ENCODE results near the gene FBN1. TPM values are rescaled to one million over a fixed set of nuclear protein-coding genes. Genes with fewer than 3 reads are reported as not detected.

Gene FBN1
- total RNA-seq, 1 experiment from 2014 or later = 5.2 TPM

DNA sequence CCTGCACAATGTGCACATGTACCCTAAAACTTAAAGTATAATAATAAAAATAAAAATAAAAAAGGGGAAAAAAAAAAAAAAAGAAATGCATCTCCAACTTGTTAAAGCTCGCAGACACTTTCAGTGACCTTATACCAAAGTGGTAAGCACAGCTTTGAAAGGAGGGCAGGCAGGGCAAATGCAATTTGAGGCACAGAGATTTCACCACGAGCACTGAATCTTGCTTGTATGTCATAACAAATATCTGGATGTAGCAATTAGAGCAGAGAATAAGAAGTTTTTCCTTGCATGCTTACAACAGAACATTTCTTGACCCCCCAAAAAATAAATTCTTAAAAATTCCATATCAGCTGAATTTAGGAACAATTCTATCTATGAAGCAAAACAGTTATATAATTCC, 66.5 kb downstream of the FBN1 start:
- H3K36me3 Mint-ChIP-seq = no peaks in the 10 kb centered on the region
- ChIA-PET CTCF (no interaction called here), POLR2A (no interaction called here)
- DNase-seq (ENCODE audit: low spot score) (no peak), ATAC-seq (no peak)
- TF ChIP-seq, protein P1, sequence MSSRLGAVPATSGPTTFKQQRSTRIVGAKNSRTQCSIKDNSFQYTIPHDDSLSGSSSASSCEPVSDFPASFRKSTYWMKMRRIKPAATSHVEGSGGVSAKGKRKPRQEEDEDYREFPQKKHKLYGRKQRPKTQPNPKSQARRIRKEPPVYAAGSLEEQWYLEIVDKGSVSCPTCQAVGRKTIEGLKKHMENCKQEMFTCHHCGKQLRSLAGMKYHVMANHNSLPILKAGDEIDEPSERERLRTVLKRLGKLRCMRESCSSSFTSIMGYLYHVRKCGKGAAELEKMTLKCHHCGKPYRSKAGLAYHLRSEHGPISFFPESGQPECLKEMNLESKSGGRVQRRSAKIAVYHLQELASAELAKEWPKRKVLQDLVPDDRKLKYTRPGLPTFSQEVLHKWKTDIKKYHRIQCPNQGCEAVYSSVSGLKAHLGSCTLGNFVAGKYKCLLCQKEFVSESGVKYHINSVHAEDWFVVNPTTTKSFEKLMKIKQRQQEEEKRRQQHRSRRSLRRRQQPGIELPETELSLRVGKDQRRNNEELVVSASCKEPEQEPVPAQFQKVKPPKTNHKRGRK (CRISPR knock-in tag; IDR thresholded peaks at IDR 0.05; ENCODE audit: borderline replicate concordance) = no peak
- no peak for TF ChIP-seq SP1 (CRISPR knock-in tag; conservative IDR thresholded peaks at IDR 0.05)
- TF ChIP-seq GRHL2 (CRISPR knock-in tag; IDR thresholded peaks at IDR 0.05; ENCODE audit: insufficient replicate concordance, severe bottlenecking) = no peak
- no peak for TF ChIP-seq GABPB1 (CRISPR knock-in tag; IDR thresholded peaks at IDR 0.05)
- TF ChIP-seq, protein P2, sequence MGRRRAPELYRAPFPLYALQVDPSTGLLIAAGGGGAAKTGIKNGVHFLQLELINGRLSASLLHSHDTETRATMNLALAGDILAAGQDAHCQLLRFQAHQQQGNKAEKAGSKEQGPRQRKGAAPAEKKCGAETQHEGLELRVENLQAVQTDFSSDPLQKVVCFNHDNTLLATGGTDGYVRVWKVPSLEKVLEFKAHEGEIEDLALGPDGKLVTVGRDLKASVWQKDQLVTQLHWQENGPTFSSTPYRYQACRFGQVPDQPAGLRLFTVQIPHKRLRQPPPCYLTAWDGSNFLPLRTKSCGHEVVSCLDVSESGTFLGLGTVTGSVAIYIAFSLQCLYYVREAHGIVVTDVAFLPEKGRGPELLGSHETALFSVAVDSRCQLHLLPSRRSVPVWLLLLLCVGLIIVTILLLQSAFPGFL (CRISPR knock-in tag; IDR thresholded peaks at IDR 0.05; ENCODE audit: borderline replicate concordance) = no peak
- TF ChIP-seq, protein P3, sequence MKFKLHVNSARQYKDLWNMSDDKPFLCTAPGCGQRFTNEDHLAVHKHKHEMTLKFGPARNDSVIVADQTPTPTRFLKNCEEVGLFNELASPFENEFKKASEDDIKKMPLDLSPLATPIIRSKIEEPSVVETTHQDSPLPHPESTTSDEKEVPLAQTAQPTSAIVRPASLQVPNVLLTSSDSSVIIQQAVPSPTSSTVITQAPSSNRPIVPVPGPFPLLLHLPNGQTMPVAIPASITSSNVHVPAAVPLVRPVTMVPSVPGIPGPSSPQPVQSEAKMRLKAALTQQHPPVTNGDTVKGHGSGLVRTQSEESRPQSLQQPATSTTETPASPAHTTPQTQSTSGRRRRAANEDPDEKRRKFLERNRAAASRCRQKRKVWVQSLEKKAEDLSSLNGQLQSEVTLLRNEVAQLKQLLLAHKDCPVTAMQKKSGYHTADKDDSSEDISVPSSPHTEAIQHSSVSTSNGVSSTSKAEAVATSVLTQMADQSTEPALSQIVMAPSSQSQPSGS (CRISPR knock-in tag; IDR thresholded peaks at IDR 0.05; ENCODE audit: borderline replicate concordance, low read depth) = no peak
- TF ChIP-seq NR2C2 (CRISPR knock-in tag; IDR thresholded peaks at IDR 0.05) = no peak
- TF ChIP-seq, protein P4, sequence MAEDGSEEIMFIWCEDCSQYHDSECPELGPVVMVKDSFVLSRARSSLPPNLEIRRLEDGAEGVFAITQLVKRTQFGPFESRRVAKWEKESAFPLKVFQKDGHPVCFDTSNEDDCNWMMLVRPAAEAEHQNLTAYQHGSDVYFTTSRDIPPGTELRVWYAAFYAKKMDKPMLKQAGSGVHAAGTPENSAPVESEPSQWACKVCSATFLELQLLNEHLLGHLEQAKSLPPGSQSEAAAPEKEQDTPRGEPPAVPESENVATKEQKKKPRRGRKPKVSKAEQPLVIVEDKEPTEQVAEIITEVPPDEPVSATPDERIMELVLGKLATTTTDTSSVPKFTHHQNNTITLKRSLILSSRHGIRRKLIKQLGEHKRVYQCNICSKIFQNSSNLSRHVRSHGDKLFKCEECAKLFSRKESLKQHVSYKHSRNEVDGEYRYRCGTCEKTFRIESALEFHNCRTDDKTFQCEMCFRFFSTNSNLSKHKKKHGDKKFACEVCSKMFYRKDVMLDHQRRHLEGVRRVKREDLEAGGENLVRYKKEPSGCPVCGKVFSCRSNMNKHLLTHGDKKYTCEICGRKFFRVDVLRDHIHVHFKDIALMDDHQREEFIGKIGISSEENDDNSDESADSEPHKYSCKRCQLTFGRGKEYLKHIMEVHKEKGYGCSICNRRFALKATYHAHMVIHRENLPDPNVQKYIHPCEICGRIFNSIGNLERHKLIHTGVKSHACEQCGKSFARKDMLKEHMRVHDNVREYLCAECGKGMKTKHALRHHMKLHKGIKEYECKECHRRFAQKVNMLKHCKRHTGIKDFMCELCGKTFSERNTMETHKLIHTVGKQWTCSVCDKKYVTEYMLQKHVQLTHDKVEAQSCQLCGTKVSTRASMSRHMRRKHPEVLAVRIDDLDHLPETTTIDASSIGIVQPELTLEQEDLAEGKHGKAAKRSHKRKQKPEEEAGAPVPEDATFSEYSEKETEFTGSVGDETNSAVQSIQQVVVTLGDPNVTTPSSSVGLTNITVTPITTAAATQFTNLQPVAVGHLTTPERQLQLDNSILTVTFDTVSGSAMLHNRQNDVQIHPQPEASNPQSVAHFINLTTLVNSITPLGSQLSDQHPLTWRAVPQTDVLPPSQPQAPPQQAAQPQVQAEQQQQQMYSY (CRISPR knock-in tag; IDR thresholded peaks at IDR 0.05) = no peak
- TF ChIP-seq, protein P5, sequence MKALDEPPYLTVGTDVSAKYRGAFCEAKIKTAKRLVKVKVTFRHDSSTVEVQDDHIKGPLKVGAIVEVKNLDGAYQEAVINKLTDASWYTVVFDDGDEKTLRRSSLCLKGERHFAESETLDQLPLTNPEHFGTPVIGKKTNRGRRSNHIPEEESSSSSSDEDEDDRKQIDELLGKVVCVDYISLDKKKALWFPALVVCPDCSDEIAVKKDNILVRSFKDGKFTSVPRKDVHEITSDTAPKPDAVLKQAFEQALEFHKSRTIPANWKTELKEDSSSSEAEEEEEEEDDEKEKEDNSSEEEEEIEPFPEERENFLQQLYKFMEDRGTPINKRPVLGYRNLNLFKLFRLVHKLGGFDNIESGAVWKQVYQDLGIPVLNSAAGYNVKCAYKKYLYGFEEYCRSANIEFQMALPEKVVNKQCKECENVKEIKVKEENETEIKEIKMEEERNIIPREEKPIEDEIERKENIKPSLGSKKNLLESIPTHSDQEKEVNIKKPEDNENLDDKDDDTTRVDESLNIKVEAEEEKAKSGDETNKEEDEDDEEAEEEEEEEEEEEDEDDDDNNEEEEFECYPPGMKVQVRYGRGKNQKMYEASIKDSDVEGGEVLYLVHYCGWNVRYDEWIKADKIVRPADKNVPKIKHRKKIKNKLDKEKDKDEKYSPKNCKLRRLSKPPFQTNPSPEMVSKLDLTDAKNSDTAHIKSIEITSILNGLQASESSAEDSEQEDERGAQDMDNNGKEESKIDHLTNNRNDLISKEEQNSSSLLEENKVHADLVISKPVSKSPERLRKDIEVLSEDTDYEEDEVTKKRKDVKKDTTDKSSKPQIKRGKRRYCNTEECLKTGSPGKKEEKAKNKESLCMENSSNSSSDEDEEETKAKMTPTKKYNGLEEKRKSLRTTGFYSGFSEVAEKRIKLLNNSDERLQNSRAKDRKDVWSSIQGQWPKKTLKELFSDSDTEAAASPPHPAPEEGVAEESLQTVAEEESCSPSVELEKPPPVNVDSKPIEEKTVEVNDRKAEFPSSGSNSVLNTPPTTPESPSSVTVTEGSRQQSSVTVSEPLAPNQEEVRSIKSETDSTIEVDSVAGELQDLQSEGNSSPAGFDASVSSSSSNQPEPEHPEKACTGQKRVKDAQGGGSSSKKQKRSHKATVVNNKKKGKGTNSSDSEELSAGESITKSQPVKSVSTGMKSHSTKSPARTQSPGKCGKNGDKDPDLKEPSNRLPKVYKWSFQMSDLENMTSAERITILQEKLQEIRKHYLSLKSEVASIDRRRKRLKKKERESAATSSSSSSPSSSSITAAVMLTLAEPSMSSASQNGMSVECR (CRISPR knock-in tag; IDR thresholded peaks at IDR 0.05; ENCODE audit: borderline replicate concordance) = no peak
- no peak for TF ChIP-seq ZNF138 (CRISPR knock-in tag; conservative IDR thresholded peaks at IDR 0.05)
- TF ChIP-seq IRF1 (CRISPR knock-in tag; IDR thresholded peaks at IDR 0.05) = no peak
- TF ChIP-seq CREB1 (CRISPR knock-in tag; IDR thresholded peaks at IDR 0.05) = no peak
- TF ChIP-seq MAX (CRISPR knock-in tag; IDR thresholded peaks at IDR 0.05) = no peak
- TF ChIP-seq RORB (CRISPR knock-in tag; IDR thresholded peaks at IDR 0.05) = no peak
- TF ChIP-seq OVOL2 (CRISPR knock-in tag; IDR thresholded peaks at IDR 0.05; ENCODE audit: borderline replicate concordance) = no peak
- no peak for TF ChIP-seq FOXP1 (CRISPR knock-in tag; IDR thresholded peaks at IDR 0.05; ENCODE audit: borderline replicate concordance)
- no peak overlapping the region for H3K4me3 Mint-ChIP-seq
- no peaks in the 10 kb centered on the region for H3K4me1 Mint-ChIP-seq
- H3K27me3 Mint-ChIP-seq (ENCODE audit: low read depth) = no peaks in the 10 kb centered on the region
- no peak overlapping the region for H3K27ac Mint-ChIP-seq
- H3K9me3 Mint-ChIP-seq = 0 out of 2 replicates have a peak, but pooled peaks cover 3% of the 10 kb centered on the region

Data from WTC11 (cell line).